ENCODE measurements around the gene S100A4.
A peak's percentile ranks its signal among the peaks of the same experiment; 100 is the strongest.
"Not testable (repeated sequence)": the region's sequence is repeated elsewhere in the genome, so short reads cannot be mapped to it uniquely, and the experiment has no call there.

S100A4 gene

GRCh38 chr1:153545067-153546055 lies at the start of gene S100A4:
Gene S100A4, minus strand, starts transcription at chr1:153545806. Its CDS starts 1,012 bp downstream, at chr1:153544794.
- peak; percentile 94 for DNase-seq

GRCh38 chr1:153592748-153593147 lies 47.1 kb upstream of the S100A4 start:
- no peak for DNase-seq

- no peak for DNase-seq
Observed at GRCh38 chr1:153588482-153588881, 42.9 kb upstream of the S100A4 start.

- not testable (repeated sequence) for DNase-seq
Observed at GRCh38 chr1:153588033-153588432, 42.4 kb upstream of the S100A4 start.

GRCh38 chr1:153587314-153587713 lies 41.7 kb upstream of the S100A4 start:
- no peak for DNase-seq

- no peak for DNase-seq
Observed at GRCh38 chr1:153586347-153586746, 40.7 kb upstream of the S100A4 start.

GRCh38 chr1:153585006-153585405 lies 39.4 kb upstream of the S100A4 start:
- no peak for DNase-seq

- no peak for DNase-seq
Observed at GRCh38 chr1:153583976-153584375, 38.4 kb upstream of the S100A4 start.

- DNase-seq = not testable (repeated sequence)
Observed at GRCh38 chr1:153583514-153583913, 37.9 kb upstream of the S100A4 start.

- not testable (repeated sequence) for DNase-seq
Observed at GRCh38 chr1:153582836-153583235, 37.2 kb upstream of the S100A4 start.

GRCh38 chr1:153578936-153579335 lies 33.3 kb upstream of the S100A4 start:
- DNase-seq = no peak

GRCh38 chr1:153578490-153578889 lies 32.9 kb upstream of the S100A4 start:
- DNase-seq = no peak

- no peak for DNase-seq
Observed at GRCh38 chr1:153577624-153578051, 32.0 kb upstream of the S100A4 start.

GRCh38 chr1:153577138-153577537 lies 31.5 kb upstream of the S100A4 start:
- no peak for DNase-seq

GRCh38 chr1:153575497-153575896 lies 29.9 kb upstream of the S100A4 start:
- DNase-seq = not testable (repeated sequence)

- DNase-seq = not testable (repeated sequence)
Observed at GRCh38 chr1:153575081-153575491, 29.5 kb upstream of the S100A4 start.

GRCh38 chr1:153573351-153573750 lies 27.7 kb upstream of the S100A4 start:
- DNase-seq = no peak

GRCh38 chr1:153572569-153573015 lies 27.0 kb upstream of the S100A4 start:
- DNase-seq = peak; percentile 58

GRCh38 chr1:153571706-153572105 lies 26.1 kb upstream of the S100A4 start:
- DNase-seq = no peak

GRCh38 chr1:153570874-153571273 lies 25.3 kb upstream of the S100A4 start:
- DNase-seq = no peak

- no peak for DNase-seq
Observed at GRCh38 chr1:153569465-153569864, 23.9 kb upstream of the S100A4 start.

GRCh38 chr1:153568367-153569099 lies 22.9 kb upstream of the S100A4 start:
- DNase-seq = peak; percentile 86

- DNase-seq = peak; percentile 20
Observed at GRCh38 chr1:153567621-153568366, 22.2 kb upstream of the S100A4 start.
